Endothelial cell (in vitro differentiated cells): ENCODE measurements around the gene PARD3B. TPM values are rescaled to one million over a fixed set of nuclear protein-coding genes. Genes with fewer than 3 reads are reported as not detected.

Source experiments
- DNase-seq: peaks from one replicate; pipeline ENCODE4 v3.0.0; 2021; ENCODE audit warnings: low spot score
- H3K27ac Mint-ChIP-seq: one replicate; pipeline ENCODE4 v1.8.0; 2021; ENCODE audit warnings: mixed read lengths, inconsistent platforms; ENCODE audit not compliant: unreplicated experiment
- H3K27me3 Mint-ChIP-seq: one replicate; pipeline ENCODE4 v1.8.0; 2021; ENCODE audit warnings: mild to moderate bottlenecking, moderate library complexity, mixed read lengths, inconsistent platforms; ENCODE audit not compliant: unreplicated experiment
- H3K36me3 Mint-ChIP-seq: one replicate; pipeline ENCODE4 v1.8.0; 2021; ENCODE audit warnings: mild to moderate bottlenecking, low read depth, mixed read lengths, inconsistent platforms; ENCODE audit not compliant: unreplicated experiment
- H3K4me1 Mint-ChIP-seq: one replicate; pipeline ENCODE4 v1.8.0; 2021; ENCODE audit warnings: mild to moderate bottlenecking, mixed read lengths, inconsistent platforms; ENCODE audit not compliant: unreplicated experiment
- H3K4me3 Mint-ChIP-seq: one replicate; pipeline ENCODE4 v1.8.0; 2021; ENCODE audit warnings: mild to moderate bottlenecking, mixed read lengths, inconsistent platforms; ENCODE audit not compliant: unreplicated experiment
- H3K9me3 Mint-ChIP-seq: one replicate; pipeline ENCODE4 v1.8.0; 2021; ENCODE audit warnings: mixed read lengths, inconsistent platforms; ENCODE audit not compliant: unreplicated experiment
- CTCF ChIP-seq: fragments of 200-600 bp; sonication (generic); IDR thresholded peaks from one replicate; pipeline ENCODE4 v1.5.0; 2021; ENCODE audit warnings: antibody characterized with exemption; ENCODE audit not compliant: unreplicated experiment
- total RNA-seq: library from RNA; stranded (reverse); fragmentation: NEBNext Ultra II Directional; extraction: Animal tissue kit (Norgen Biotek cat#: 25700); gene quantifications from one replicate; pipeline ENCODE4 v1.2.1, GENCODE V29; 2021; ENCODE audit not compliant: unreplicated experiment

Gene PARD3B
- total RNA-seq, 1 donor from 2014 or later, result 17.4 TPM

- H3K9me3 Mint-ChIP-seq, result no peaks in the 10 kb centered on the region
Observed at GRCh38 chr2:204673877-204674276, 128.6 kb downstream of the PARD3B start.

GRCh38 chr2:204678031-204678430 lies 132.8 kb downstream of the PARD3B start:
- no peak for TF ChIP-seq CTCF
- Mint-ChIP-seq H3K27me3 (no peaks in the 10 kb centered on the region), H3K4me1 (no peaks in the 10 kb centered on the region), H3K36me3 (no peaks in the 10 kb centered on the region), H3K4me3 (no peak overlapping the region), H3K9me3 (no peaks in the 10 kb centered on the region), H3K27ac (no peak overlapping the region)
- DNase-seq, result no peak

More at GRCh38 chr2:204673877-204674276, 128.6 kb downstream of the PARD3B start:
- no peaks in the 10 kb centered on the region for H3K27me3 Mint-ChIP-seq
- H3K4me1 Mint-ChIP-seq, result peaks cover 6% of the 10 kb centered on the region
- peak overlapping the region; percentile 38 for H3K27ac Mint-ChIP-seq
- H3K4me3 Mint-ChIP-seq, result no peak overlapping the region
- DNase-seq, result no peak
- TF ChIP-seq CTCF, result no peak
- H3K36me3 Mint-ChIP-seq, result no peaks in the 10 kb centered on the region

GRCh38 chr2:204680576-204680975 lies 135.3 kb downstream of the PARD3B start:
- Mint-ChIP-seq H3K27ac (no peak overlapping the region), H3K9me3 (no peaks in the 10 kb centered on the region), H3K4me1 (no peaks in the 10 kb centered on the region), H3K4me3 (no peak overlapping the region), H3K27me3 (no peaks in the 10 kb centered on the region), H3K36me3 (no peaks in the 10 kb centered on the region)
- TF ChIP-seq CTCF, result no peak
- DNase-seq, result no peak

- Mint-ChIP-seq H3K4me1 (peaks cover 3% of the 10 kb centered on the region), H3K27ac (no peak overlapping the region), H3K4me3 (no peak overlapping the region), H3K27me3 (no peaks in the 10 kb centered on the region), H3K9me3 (no peaks in the 10 kb centered on the region), H3K36me3 (no peaks in the 10 kb centered on the region)
- no peak for TF ChIP-seq CTCF
- no peak for DNase-seq
Observed at GRCh38 chr2:204681412-204681811, 136.1 kb downstream of the PARD3B start.

GRCh38 chr2:204683384-204683783 lies 138.1 kb downstream of the PARD3B start:
- no peak overlapping the region for H3K4me3 Mint-ChIP-seq
- H3K27me3 Mint-ChIP-seq, result no peaks in the 10 kb centered on the region
- H3K4me1 Mint-ChIP-seq, result peaks cover 3% of the 10 kb centered on the region
- DNase-seq, result no peak
- H3K9me3 Mint-ChIP-seq, result no peaks in the 10 kb centered on the region
- H3K36me3 Mint-ChIP-seq, result no peaks in the 10 kb centered on the region
- TF ChIP-seq CTCF, result no peak
- no peak overlapping the region for H3K27ac Mint-ChIP-seq
